Measurements from ENCODE around the gene NDRG2.

NDRG2 gene

DNA sequence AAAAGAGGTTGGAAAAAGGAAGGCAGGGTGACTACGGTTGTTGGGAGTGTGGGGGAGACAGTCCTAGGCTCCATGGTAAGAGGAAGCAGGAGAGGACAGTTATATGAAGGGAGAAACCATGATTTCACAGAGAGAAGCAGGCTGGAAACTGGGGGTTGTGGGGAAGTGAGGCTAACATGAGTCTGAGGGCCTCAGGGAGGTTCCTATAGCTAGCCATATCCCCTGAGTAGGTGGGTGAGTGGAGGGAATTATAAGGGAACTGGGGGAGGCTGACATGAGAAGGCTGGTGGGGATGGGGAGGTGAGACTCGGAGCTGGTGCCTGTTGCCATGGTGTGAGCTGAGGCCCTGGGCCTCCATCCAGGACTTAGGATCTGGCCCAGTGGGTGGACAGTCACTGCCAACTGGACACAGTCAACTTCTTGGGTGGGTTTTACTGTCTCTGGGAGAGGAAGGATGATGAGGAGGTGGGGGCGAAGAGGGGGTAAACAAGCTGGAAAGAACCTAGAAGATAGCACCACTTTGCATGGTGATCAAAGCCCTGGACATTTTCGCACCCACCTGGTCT is 8.4 kb upstream of the NDRG2 start:
- no peak for DNase-seq (ENCODE audit: low read depth in 2 of 2)

DNA sequence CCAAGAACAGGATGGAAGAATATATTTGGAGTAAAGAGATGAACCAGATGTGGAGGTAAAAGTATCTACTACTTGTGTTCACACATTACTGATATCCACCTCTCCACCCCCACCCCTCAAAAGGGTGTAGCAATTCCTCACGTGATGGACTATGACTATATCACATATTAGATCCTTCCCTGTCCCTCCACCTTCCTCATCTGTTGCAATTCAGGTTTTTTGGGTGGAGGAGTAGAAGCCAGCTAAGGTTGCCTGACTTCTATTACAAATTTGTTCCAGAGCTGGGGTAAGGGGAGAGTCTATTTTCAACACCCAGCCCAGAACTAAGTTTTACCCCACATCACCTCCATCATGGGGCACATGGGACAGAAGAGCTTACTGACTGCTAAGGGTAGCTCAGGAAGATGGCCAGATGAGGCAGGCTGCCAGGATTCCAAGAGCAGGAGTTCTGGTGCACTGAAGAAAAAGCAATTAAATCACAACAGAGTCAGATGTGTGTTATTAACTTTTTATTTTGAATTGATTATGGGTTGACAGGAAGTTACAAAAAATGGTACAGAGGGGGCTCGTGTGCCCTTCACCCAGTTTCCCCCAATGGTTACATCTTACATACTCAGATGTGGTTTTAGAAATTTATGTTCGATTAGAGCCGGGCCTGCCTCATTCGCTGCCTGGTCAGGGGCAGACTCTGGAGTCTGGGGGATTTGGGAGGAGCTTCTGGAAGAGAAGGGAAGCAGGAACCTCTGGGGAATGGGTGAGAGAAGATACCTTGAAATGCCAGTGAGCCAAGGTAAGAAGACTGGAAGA is 7.7 kb upstream of the NDRG2 start:
- no peak for DNase-seq (ENCODE audit: low read depth in 2 of 2)

DNA sequence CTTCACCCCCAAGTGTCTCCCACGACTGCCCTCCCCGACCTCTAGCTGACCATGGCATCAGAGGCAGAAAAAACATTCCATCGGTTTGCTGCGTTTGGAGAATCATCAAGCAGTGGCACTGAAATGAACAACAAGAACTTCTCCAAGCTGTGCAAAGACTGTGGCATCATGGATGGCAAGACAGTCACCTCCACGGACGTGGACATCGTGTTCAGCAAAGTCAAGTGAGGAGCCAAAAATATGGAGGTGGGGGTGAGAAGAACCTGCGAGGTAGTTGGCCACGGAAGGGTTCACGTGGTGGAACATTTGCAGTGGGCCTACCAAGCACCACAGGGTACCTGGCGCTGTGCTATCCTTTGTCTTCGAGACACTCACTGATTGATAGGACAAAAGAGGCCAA is 5.7 kb upstream of the NDRG2 start:
- no peak for DNase-seq (ENCODE audit: low read depth in 2 of 2)

DNA sequence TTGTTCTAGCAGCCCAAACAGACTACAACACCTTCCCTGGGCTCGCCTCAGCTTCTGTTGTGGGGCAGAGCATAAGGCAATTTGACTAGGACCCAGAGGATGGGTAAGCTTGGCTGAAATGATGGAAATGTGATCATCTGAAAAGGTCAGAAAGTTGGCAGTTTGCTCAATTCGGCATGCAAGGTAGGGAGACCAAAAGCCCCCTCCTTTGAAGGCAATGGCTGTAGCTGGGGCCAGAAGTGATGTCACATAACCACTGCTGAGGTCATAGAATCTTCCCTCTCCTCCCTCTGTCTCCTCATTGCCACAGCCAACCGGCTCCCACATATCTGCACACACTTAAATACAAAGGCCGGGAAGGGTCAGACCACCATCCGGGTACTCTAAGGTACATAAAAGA is 5.1 kb upstream of the NDRG2 start, which contains the start of gene TPPP2:
TPPP2 (plus strand) TSS at position 301 of the 400 bp plus-strand sequence. CDS start 365 bp downstream, outside the sequence.
- no peak for DNase-seq (ENCODE audit: low read depth in 2 of 2)

DNA sequence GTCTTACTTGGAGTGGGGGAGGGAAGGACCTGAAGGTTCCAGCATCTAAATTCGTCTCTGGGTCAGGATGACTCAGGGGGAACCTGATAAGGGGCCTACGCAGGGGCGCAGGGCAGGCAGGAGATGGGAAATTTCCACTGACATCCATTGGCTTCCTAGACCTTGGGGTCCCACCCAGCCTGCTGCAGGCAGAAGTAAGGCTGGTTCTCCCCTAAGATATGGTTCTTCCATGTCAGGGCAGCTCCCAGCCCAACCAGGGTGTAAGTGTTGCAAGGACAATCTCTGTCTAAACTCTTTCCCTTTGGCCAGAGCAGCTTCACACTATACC is 2.1 kb upstream of the NDRG2 start:
- no peak for DNase-seq (ENCODE audit: low read depth in 2 of 2)

DNA sequence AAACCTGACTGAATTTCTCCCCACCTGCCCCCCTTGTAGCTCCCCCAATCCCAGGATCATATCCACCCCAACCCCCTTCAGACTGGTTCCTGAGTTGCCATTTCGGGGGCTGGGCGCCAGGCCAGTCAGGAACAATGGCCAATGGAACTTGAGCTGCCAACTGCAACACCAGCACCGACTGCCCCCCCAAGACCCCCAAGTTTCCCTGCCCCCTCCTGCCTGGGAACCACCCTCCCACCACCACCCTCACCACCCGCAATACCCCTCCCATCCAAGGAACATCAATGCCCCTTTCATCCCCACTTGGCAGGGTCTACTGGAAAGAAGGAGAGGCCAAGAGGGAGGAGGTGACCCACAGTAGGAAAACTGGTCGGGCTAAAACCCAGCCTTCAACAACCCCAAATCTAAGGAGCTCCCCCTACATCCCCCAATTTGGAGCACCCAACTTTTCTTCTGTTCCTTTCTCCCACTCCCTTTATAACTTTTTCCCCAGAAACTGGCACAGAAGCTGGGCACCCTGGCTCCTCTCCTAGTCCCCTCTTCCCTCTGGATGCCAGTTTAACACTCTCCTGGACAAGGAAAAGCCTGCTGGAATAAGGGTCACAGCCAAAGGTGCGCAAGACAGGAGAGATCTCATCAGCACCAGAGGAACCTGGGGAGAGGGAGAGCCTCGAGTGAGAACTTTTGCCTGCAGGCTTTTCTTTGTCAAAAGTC is 1.6 kb upstream of the NDRG2 start:
- no peak for DNase-seq (ENCODE audit: low read depth in 2 of 2)

DNA sequence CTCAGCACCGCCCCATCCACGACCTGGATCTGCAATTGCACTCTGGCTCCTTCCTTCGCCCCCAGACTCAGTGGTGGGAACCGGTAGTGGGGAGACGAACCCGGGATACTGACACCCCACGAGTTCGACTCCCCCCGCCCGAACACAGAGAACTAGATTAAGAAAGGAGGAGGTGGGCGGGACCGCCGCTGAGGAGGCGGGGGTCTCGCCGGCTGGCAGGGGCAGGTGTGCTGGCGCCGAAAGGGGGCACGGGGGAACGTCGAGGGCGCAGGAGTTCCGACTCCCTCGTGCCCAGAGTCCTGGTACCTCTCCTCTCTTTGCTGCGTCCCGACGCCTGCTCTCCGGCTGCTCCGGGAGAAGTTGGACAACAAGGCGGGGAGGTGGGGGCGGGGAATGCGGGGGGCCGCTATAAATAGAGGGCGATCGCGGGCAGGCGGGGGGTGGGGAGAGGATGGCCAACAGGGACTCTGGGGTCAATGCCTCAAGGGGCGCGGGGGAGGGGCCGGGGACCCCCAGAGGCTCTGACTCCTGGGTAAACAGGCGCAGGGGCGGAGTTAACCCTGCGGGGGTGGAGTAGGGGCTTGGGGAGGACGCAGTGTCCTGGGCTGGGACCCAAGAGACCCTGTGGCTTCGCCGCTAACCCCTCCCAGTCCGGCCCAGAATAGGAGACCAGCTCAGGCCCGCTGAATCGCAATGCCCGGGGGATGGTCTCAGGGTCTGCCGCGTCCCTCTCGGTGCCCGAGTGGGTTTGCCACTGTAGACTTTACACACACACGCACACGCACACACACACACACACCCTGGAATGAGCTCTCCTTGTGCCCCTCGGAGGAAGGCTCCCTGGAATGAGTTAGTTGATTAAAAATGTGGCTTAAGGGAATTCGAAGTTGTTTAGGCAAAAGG is 761 bp upstream of the NDRG2 start:
- no peak for DNase-seq (ENCODE audit: low read depth in 2 of 2)

DNA sequence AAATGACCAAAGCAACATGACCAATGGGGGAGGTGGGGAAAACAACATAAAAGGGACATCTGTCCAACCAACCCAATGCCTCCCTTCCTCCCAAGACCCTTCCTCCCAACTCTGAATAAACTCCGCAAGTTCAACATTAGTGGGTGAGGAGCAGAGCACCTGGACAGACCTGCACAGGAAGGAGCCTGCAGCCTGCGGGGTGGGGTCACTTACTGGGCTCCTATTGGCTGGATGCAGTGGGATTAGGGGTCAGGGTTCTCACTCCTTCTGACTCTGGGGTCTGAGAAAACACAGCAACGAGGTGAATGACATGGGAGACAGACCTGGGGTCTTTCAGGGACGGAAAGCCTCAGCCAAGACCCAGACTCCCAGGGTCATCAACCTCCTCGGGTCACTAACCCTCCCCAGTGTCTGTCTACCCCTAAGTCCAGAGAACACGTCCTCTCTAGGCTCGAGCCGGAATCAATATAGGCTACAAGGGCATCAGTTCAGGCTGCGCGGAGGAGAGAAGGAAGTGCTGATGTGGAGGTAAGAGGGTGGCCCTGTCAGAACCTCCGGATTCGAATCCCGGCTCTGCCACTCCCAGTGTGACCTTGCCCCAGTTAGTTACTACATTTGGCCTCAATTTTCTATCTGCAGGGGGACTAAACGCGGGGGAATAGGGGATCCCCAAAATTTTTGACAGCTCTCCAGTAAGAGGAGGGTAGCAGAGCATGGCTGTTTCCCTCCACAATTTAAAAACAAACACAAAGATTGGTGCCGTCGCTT is 860 bp downstream of the NDRG2 start:
- DNase-seq (ENCODE audit: low read depth in 2 of 2), result no peak

DNA sequence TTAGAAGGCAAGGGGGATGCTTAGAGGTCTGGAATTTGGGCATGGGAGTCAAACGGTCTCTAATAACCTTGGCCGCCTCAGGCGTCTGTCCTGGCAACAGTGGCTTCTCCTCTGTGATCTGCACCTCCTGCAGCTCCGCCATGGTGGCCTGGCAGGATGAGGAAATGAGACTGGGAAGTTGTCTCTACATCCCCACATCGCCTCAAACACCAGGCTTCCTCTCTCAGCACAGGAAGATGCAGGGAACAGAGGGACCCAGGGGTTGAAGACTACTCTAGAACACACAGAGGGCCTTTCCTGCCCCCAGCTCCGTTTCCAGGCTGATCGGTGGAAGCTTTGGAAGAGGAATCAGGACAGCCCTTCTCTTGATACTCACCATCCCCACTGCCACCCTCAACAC is 1.7 kb downstream of the NDRG2 start:
- no peak for DNase-seq (ENCODE audit: low read depth in 2 of 2)

DNA sequence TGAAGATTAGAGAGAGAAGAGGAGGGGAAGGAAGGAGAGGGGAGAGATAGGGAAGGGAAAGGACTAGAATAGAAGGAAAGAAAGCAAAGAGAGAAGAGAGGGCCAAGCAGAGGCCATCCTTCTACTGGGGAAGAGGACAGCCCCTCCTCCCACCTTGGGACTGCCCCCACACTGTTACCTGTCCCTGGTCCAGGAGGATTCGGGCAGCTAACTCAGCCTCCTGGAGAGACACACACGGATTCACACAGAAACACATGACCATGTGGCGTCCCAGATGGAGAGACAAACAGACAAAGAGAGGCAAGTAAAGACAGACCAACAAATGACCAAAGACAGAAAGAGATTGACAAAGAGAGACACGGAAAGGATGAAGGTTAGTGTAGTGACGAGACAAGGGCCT is 2.2 kb downstream of the NDRG2 start:
- no peak for DNase-seq (ENCODE audit: low read depth in 2 of 2)

DNA sequence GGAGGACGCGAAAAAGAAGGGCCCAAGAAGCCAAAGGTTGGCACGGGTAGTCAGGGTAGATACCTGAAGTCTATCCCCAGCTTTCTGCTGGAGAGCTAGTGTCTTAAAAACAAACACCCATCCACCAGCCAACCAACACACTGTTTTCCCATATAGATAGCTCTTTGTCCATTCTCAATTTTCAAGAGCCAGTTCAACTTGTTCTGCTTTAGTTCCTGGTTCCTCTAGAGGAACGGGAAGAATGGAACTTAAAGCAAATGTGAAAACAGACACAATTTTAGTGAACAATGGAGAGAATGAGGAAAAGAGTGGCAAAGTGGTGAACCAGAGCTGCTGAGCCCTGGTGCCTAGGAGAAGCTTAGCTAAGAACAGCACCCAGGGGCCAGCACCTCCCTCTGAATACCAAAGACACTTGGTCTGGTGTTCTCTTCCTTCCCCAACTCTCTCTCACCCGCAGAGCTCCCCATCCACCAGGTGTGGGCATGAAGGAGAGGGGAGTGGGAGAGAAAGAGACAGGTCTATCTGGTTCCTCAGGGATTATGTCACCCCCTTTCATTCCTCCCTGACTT is 3.8 kb downstream of the NDRG2 start:
- DNase-seq (ENCODE audit: low read depth in 2 of 2), result no peak

DNA sequence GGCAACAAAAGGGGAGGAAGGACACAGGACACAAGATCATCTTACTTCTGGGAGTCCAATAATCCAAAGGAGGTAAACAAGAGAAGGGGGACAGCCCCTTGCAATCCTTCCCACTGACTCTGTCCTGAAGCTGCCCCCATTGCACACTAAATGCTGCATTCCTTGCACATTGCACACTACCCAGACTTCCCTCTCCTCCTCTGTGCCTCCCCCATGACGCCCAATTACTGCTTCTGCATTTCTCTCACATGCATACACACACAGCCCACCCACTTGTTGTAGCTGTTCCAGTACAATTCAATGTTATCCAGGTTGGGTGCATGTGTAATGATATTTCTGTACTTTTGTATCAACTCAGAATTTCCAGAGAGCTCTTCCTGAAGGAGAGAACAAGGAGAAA is 5.5 kb downstream of the NDRG2 start:
- DNase-seq (ENCODE audit: low read depth in 2 of 2), result no peak

DNA sequence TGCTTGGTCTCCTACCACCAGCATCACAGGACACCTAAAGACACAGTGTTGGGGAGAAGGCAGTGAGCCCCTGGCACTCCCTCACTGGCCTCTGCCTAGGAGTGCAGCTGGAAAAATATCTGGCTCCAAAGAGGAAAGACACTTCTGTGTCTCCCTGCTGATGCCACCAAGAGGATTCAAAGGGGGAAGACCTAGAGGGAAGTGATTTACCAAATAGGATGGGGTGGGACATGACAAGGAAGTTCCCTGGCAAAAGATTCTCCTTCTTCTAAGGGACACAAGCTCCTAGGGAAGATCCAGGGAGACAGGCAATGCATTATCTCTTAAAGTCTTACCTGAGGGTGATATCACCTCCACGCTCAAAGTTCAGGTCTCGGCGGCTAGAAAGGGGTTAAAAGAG is 6.1 kb downstream of the NDRG2 start:
- DNase-seq (ENCODE audit: low read depth in 2 of 2), result no peak

DNA sequence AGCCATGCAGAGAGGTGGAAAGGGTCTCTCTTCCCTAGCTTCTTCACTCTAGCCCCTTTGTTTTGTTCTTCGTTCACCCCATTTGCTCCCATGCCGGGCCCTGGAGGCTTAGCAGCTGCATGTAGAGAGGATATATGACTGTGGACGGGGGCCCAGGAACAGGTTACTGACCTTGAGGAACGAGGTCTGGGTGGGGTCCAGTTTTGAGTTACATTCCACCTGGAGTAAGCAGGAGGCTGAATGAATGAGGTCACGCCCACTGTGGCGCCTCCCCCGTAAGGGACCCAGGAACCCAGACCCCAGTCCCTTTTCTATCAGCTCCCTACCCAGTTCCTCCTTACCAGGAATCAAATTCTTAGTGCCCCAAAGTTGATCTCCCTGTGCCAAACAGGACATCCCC is 6.6 kb downstream of the NDRG2 start:
- no peak for DNase-seq (ENCODE audit: low read depth in 2 of 2)

DNA sequence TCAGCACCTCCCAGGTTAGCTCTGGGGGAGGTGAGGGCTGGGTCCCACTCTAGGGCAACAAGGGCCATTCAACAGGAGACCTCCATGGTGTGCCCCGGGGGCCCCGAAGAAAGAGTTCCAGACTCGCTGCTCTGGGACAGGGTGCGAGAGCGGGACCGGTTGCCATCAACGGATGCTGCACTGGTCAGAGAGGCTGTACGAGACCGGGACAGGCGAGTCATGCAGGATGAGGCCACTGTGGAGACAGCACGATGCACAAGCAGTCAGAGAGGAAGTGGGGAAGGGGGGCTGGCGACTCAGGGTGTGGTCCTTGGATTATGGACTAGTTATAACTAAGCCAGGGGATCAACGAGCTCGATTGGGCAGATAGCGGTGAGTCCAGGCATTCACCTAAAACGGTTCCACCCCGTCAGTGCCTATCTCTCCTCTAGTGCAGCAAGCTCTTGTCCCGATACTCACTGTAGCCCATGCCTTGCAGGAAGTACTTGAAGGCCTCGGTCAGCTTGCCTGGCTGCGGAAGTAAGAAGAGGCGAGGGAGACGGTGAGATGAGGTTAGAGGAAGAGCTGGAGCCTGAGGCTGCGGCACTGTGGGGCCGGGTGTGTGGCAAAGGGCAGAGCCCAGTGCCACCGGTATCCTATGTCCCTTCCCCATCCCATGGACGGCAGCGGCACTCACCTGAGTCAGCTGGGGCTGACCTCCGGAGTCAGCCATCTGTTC is 7.2 kb downstream of the NDRG2 start:
- DNase-seq (ENCODE audit: low read depth in 2 of 2), result no peak

DNA sequence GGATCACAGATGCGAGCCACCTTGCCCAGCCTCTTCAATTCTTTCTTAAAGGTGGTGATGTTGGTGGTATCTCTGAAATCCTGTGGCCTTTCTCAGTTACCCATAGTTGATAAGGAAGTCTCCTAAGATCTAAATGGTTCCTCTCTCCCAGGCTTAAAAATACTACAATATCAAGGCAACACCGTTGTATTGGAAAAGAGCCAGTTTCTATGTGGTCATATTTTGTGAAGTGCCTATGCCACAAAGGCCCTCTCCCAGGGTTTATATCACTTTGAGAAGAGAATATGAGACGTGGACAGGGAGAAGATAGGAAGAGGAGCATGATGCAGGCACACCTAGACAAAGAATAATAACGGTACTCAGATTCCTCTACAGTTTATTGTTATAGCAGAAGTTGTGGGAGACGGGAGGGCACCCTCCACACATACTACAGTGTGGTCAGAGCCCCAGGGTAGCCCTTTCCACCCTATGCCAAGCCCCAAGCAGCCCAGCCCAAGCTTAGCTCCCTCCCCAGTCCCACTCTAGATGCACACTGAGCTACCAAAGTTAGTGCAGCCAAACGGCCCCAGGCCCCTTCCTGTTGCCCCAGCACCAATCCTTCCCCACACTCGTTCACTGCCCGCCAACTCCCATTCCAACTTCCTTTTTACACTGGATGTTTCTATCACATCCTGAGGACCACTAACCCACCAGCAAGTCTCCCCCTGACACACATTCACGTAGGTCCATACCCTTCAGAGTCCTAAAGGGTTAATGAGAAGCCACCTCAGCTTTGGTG is 8.3 kb downstream of the NDRG2 start:
- no peak for DNase-seq (ENCODE audit: low read depth in 2 of 2)

DNA sequence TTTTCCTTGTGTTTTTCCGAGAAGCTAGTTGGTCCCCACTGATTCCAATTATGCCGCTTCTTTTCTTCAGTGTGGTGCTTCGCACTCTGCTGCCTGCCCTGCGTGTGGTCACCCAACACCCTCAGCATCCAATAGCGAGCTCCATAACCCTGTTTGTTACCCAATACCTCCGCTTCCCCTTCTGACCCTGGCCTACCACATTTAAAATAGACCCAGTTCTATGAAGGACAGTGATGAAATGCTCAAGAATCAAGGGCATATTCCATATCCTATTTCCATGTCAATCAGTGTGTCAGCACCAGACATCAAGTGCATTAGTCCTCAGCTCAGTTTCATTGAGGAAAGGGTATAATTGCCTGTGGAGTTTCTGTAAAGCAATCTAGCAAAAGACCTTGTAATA is 9.5 kb downstream of the NDRG2 start:
- DNase-seq (ENCODE audit: low read depth in 2 of 2), result no peak

DNA sequence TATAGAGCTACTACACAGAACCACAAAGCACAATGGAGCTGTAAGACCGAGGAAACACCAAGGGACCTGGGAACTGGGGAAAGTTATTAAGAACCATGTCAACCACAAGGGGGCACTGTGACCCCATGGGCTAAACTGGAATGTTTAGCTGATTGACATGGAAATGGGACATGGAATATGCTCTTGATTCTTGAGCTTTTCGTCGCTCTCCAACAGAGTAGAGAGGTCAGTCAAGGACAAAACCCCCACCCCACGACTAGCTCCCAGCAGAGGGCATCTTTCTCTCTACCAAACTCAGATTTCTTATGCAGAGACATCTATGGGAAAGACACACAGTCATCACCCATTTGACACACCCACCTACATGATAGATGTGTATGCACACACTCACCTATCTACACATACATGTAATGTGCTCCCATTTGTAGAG is 10.1 kb downstream of the NDRG2 start:
- DNase-seq (ENCODE audit: low read depth in 2 of 2), result peak; percentile 51 to 54

DNA sequence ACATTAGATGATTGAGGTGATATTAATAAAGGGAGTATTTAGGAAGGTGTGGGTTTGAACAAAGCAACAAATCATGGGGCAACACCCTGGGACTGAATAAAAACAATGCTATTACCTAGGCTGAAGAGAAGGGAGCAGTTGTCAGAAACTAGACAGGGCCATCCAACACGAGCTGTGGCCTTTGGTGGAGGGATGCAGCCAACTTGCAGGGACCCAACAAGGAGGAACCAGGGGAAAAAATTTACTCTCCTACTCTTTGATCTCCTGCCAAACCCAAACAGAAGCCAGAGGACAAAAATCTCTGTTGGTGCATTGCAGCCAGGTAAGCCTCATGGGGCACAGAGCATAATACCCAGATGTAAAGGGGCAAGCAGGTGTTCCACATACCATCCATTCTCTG is 13.7 kb downstream of the NDRG2 start:
- no peak for DNase-seq (ENCODE audit: low read depth in 2 of 2)
